ENCODE results near the gene TEX11. TPM values are rescaled to one million over a fixed set of nuclear protein-coding genes. Genes with fewer than 3 reads are reported as not detected.
"Not testable (repeated sequence)": the region's sequence is repeated elsewhere in the genome, so short reads cannot be mapped to it uniquely, and the experiment has no call there.

Gene TEX11
- total RNA-seq, 1 experiment from 2014 or later: not detected

GRCh38 chrX:70552130-70552704, 356.3 kb downstream of the TEX11 start:
- no peaks in the 10 kb centered on the region for H3K9me3 ChIP-seq
- no peaks in the 10 kb centered on the region for H3K27me3 ChIP-seq
- H3K36me3 ChIP-seq: no peaks in the 10 kb centered on the region
- no peak overlapping the region for H3K4me3 ChIP-seq
- no peak for DNase-seq

GRCh38 chrX:70549429-70549828, 359.1 kb downstream of the TEX11 start:
- Histone ChIP-seq H3K4me3 (no peak overlapping the region), H3K36me3 (no peaks in the 10 kb centered on the region), H3K27me3 (no peaks in the 10 kb centered on the region), H3K9me3 (no peaks in the 10 kb centered on the region)
- DNase-seq: no peak

GRCh38 chrX:70535198-70535597, 373.3 kb downstream of the TEX11 start:
- no peak overlapping the region for H3K4me3 ChIP-seq
- H3K36me3 ChIP-seq: no peaks in the 10 kb centered on the region
- no peak for DNase-seq
- H3K9me3 ChIP-seq: no peaks in the 10 kb centered on the region
- H3K27me3 ChIP-seq: no peaks in the 10 kb centered on the region

GRCh38 chrX:70527610-70528345, 380.7 kb downstream of the TEX11 start:
- H3K4me3 ChIP-seq: no peak overlapping the region
- no peaks in the 10 kb centered on the region for H3K36me3 ChIP-seq
- no peaks in the 10 kb centered on the region for H3K9me3 ChIP-seq
- no peaks in the 10 kb centered on the region for H3K27me3 ChIP-seq
- DNase-seq: no peak

- Histone ChIP-seq H3K4me3 (no peak overlapping the region), H3K36me3 (no peaks in the 10 kb centered on the region), H3K9me3 (no peaks in the 10 kb centered on the region), H3K27me3 (no peaks in the 10 kb centered on the region)
- DNase-seq: no peak
Measured at GRCh38 chrX:70527053-70527452, 381.5 kb downstream of the TEX11 start.

GRCh38 chrX:70525733-70526132, 382.8 kb downstream of the TEX11 start:
- no peak overlapping the region for H3K4me3 ChIP-seq
- no peaks in the 10 kb centered on the region for H3K27me3 ChIP-seq
- no peaks in the 10 kb centered on the region for H3K9me3 ChIP-seq
- H3K36me3 ChIP-seq: no peaks in the 10 kb centered on the region
- no peak for DNase-seq

GRCh38 chrX:70515692-70516091, 392.8 kb downstream of the TEX11 start:
- not testable (repeated sequence) for H3K36me3 ChIP-seq, H3K9me3 ChIP-seq, DNase-seq, H3K27me3 ChIP-seq, H3K4me3 ChIP-seq

- H3K4me3 ChIP-seq, H3K36me3 ChIP-seq, H3K27me3 ChIP-seq, DNase-seq, H3K9me3 ChIP-seq: not testable (repeated sequence)
Measured at GRCh38 chrX:70515270-70515669, 393.2 kb downstream of the TEX11 start.

- no peaks in the 10 kb centered on the region for H3K9me3 ChIP-seq
- no peaks in the 10 kb centered on the region for H3K27me3 ChIP-seq
- no peak for DNase-seq
- H3K36me3 ChIP-seq: no peaks in the 10 kb centered on the region
- H3K4me3 ChIP-seq: no peak overlapping the region
Measured at GRCh38 chrX:70509078-70509477, 399.4 kb downstream of the TEX11 start.

- Histone ChIP-seq H3K27me3 (no peaks in the 10 kb centered on the region), H3K4me3 (no peak overlapping the region), H3K36me3 (no peaks in the 10 kb centered on the region), H3K9me3 (no peaks in the 10 kb centered on the region)
- DNase-seq: peak; percentile 7
Measured at GRCh38 chrX:70508296-70508911, 400.1 kb downstream of the TEX11 start.

GRCh38 chrX:70505451-70505841, 403.1 kb downstream of the TEX11 start:
- Histone ChIP-seq H3K4me3 (no peak overlapping the region), H3K27me3 (no peaks in the 10 kb centered on the region), H3K36me3 (no peaks in the 10 kb centered on the region), H3K9me3 (no peaks in the 10 kb centered on the region)
- no peak for DNase-seq

- H3K4me3 ChIP-seq: no peak overlapping the region
- H3K9me3 ChIP-seq: no peaks in the 10 kb centered on the region
- no peak for DNase-seq
- H3K36me3 ChIP-seq: no peaks in the 10 kb centered on the region
- H3K27me3 ChIP-seq: no peaks in the 10 kb centered on the region
Measured at GRCh38 chrX:70504772-70505450, 403.6 kb downstream of the TEX11 start.

GRCh38 chrX:70500826-70501225, 407.7 kb downstream of the TEX11 start:
- H3K27me3 ChIP-seq: no peaks in the 10 kb centered on the region
- H3K4me3 ChIP-seq: no peak overlapping the region
- H3K36me3 ChIP-seq: no peaks in the 10 kb centered on the region
- H3K9me3 ChIP-seq: no peaks in the 10 kb centered on the region
- no peak for DNase-seq

GRCh38 chrX:70498129-70498528, 410.4 kb downstream of the TEX11 start:
- Histone ChIP-seq H3K4me3 (no peak overlapping the region), H3K27me3 (no peaks in the 10 kb centered on the region), H3K9me3 (no peaks in the 10 kb centered on the region), H3K36me3 (no peaks in the 10 kb centered on the region)
- no peak for DNase-seq

GRCh38 chrX:70497026-70497425, 411.5 kb downstream of the TEX11 start:
- Histone ChIP-seq H3K9me3 (no peaks in the 10 kb centered on the region), H3K36me3 (no peaks in the 10 kb centered on the region), H3K4me3 (no peak overlapping the region), H3K27me3 (no peaks in the 10 kb centered on the region)
- no peak for DNase-seq

GRCh38 chrX:70496491-70496890, 412.0 kb downstream of the TEX11 start:
- DNase-seq: no peak
- no peak overlapping the region for H3K4me3 ChIP-seq
- H3K27me3 ChIP-seq: no peaks in the 10 kb centered on the region
- no peaks in the 10 kb centered on the region for H3K9me3 ChIP-seq
- no peaks in the 10 kb centered on the region for H3K36me3 ChIP-seq

- H3K27me3 ChIP-seq: no peaks in the 10 kb centered on the region
- DNase-seq: peak; percentile 3
- no peaks in the 10 kb centered on the region for H3K9me3 ChIP-seq
- no peak overlapping the region for H3K4me3 ChIP-seq
- no peaks in the 10 kb centered on the region for H3K36me3 ChIP-seq
Measured at GRCh38 chrX:70494441-70494840, 414.1 kb downstream of the TEX11 start.
